ENCODE measurements around the gene SIPA1L2.

Gene SIPA1L2, protein sequence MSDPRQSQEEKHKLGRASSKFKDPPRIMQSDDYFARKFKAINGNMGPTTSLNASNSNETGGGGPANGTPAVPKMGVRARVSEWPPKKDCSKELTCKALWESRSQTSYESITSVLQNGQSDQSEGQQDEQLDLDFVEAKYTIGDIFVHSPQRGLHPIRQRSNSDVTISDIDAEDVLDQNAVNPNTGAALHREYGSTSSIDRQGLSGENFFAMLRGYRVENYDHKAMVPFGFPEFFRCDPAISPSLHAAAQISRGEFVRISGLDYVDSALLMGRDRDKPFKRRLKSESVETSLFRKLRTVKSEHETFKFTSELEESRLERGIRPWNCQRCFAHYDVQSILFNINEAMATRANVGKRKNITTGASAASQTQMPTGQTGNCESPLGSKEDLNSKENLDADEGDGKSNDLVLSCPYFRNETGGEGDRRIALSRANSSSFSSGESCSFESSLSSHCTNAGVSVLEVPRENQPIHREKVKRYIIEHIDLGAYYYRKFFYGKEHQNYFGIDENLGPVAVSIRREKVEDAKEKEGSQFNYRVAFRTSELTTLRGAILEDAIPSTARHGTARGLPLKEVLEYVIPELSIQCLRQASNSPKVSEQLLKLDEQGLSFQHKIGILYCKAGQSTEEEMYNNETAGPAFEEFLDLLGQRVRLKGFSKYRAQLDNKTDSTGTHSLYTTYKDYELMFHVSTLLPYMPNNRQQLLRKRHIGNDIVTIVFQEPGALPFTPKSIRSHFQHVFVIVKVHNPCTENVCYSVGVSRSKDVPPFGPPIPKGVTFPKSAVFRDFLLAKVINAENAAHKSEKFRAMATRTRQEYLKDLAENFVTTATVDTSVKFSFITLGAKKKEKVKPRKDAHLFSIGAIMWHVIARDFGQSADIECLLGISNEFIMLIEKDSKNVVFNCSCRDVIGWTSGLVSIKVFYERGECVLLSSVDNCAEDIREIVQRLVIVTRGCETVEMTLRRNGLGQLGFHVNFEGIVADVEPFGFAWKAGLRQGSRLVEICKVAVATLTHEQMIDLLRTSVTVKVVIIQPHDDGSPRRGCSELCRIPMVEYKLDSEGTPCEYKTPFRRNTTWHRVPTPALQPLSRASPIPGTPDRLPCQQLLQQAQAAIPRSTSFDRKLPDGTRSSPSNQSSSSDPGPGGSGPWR (N-terminal part only)

DNA sequence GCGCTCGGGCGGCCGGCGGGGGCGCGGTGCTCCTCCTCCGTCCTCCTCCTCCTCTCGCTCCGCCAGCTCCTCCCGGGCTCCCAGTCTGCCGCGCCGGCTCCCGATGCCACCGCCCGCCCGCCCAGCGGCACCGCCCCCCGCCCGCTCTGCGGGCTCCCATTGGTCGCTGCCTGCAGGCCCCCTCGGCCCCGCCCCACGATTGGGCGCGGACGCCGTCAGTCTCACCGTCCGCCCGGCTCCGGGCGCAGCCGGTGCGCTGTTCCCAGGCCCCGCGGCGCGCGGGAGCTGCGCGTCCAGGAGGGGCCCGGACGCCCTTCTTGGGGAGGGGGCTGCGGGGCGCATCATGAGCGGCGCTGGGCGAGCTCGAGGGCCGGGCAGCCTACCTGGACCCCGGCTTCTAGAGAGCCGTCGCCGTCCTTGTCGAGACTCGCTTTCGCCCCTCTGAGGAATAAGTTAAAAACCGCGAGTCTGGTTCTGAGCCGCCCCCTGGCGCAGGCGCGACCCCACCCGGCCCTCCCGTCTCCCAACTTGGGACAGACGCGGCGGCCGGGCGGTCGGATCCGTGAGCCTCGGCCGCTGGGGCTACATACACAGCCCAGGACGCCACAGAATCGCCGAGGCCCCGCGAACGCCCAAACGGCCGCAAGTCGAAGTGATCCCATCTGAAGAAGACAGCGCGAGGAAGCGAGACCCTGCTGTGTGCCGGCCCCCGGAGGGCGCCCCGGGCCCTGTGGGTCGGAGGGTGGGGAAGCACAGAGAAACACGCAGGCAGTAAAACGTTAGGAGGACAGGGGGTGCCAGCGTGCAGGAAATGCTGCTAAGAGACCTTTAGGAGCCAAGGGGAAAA is at the start of gene SIPA1L2:
Gene SIPA1L2 (minus strand): TSS at position 87 of the 847 bp plus-strand sequence. CDS start 114,794 bp downstream, outside the sequence.
- peaks cover 22% of the 10 kb centered on the region for H3K4me1 ChIP-seq (ENCODE audit: insufficient read depth, low read length)
- H3K4me3 ChIP-seq (ENCODE audit: low read depth in 1 of 2, low read length in 2 of 2) = peak within 1 kb of the TSS; percentile 73 to 76
- H3K9ac ChIP-seq (ENCODE audit: low read length) = peak within 1 kb of the TSS; percentile 73
- H3K27me3 ChIP-seq (ENCODE audit: control insufficient read depth in 1 of 2, insufficient read depth in 2 of 2, low read length in 2 of 2) = peaks cover 0 to 4% of the 10 kb centered on the region in 2 donors
- H3K9me3 ChIP-seq (ENCODE audit: low read length) = no peaks in the 10 kb centered on the region
- H3K36me3 ChIP-seq (ENCODE audit: insufficient read depth, low read length) = no peaks in the 10 kb centered on the region
- peak within 1 kb of the TSS; percentile 96 for H3K27ac ChIP-seq (ENCODE audit: low read depth, low read length)

DNA sequence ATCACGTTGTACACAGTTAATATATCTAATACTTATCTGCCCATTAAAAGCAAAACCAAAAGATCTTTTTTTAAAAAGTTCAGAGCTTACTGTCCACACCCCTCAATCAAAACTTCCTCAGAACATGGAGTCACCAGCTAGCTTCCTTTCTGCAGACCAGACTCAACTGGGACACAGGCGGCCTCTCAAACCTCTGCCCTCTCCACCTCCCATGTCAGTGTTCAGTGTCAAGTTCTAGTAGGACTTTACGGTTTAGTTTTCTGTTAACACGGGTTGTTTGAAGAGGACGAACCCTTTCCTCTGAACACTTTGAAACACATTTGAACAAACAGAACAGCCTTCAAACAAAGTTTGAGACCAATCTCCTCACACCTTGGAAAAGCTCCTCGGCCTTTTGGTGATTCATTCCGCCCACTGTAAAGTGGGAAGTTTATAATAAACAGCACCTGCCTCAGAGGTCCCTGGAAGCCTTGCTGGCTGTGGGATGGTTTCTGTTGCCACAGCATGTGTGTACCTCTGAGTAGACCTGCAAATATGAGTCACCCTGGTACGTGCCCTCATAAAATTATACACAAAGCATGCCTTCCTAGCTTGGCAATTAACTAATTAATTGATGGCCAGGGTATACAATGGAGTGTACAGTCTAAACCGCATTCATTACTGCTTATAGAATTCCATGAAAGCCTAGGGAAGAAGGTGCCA is 48.4 kb upstream of the SIPA1L2 start:
- H3K27me3 ChIP-seq (ENCODE audit: control insufficient read depth in 1 of 2, insufficient read depth in 2 of 2, low read length in 2 of 2) = no peaks in the 10 kb centered on the region
- no peak overlapping the region for H3K9ac ChIP-seq (ENCODE audit: low read length)
- H3K27ac ChIP-seq (ENCODE audit: low read depth, low read length) = no peak overlapping the region
- no peak overlapping the region for H3K4me3 ChIP-seq (ENCODE audit: low read depth in 1 of 2, low read length in 2 of 2)
- H3K4me1 ChIP-seq (ENCODE audit: insufficient read depth, low read length) = peaks cover 4% of the 10 kb centered on the region
- no peaks in the 10 kb centered on the region for H3K9me3 ChIP-seq (ENCODE audit: low read length)
- H3K36me3 ChIP-seq (ENCODE audit: insufficient read depth, low read length) = no peaks in the 10 kb centered on the region

DNA sequence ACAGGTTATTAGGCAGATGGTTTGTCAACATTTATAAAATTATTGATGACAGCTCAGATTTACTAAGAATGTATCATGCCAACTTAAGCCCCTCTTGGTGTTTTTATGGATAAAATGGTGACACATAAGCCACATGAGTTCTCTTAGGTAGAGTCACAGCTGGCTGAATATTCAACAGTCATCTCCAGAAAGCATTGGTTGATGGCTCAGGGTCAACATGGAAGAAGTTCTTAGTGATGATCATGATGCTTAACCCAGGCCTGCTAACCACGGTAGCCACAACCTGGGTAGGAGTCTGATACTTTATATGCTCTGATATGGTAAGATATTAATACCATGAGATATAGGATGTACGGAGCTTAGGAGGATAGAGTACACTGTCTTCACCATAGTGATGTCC is 46.4 kb upstream of the SIPA1L2 start:
- H3K36me3 ChIP-seq (ENCODE audit: insufficient read depth, low read length) = no peaks in the 10 kb centered on the region
- H3K9ac ChIP-seq (ENCODE audit: low read length) = no peak overlapping the region
- no peaks in the 10 kb centered on the region for H3K9me3 ChIP-seq (ENCODE audit: low read length)
- no peak overlapping the region for H3K4me3 ChIP-seq (ENCODE audit: low read depth in 1 of 2, low read length in 2 of 2)
- H3K4me1 ChIP-seq (ENCODE audit: insufficient read depth, low read length) = peaks cover 4% of the 10 kb centered on the region
- H3K27ac ChIP-seq (ENCODE audit: low read depth, low read length) = no peak overlapping the region
- no peaks in the 10 kb centered on the region for H3K27me3 ChIP-seq (ENCODE audit: control insufficient read depth in 1 of 2, insufficient read depth in 2 of 2, low read length in 2 of 2)

DNA sequence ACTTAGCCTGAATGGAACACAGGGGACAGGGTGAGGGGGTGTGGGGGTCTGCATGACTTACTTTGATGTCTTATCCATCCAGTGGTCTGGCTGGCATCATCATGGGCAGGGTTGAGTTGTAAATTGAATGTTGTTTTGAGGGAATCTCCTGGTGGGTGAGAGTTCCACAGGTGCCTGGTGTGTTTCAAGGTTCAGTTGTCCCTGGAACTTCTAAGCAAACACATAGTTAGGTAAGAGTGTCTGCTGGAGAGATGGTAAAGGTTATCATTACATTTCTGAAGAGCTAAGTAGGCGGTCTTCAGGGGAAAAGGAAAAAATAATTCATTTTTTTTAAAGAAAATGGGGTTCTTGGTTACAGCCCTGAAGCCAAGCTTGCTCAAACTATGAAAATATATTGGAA is 46.0 kb upstream of the SIPA1L2 start:
- Histone ChIP-seq H3K27me3 (ENCODE audit: control insufficient read depth in 1 of 2, insufficient read depth in 2 of 2, low read length in 2 of 2) (no peaks in the 10 kb centered on the region), H3K36me3 (ENCODE audit: insufficient read depth, low read length) (no peaks in the 10 kb centered on the region), H3K9ac (ENCODE audit: low read length) (no peak overlapping the region), H3K27ac (ENCODE audit: low read depth, low read length) (no peak overlapping the region), H3K4me1 (ENCODE audit: insufficient read depth, low read length) (peaks cover 4% of the 10 kb centered on the region), H3K4me3 (ENCODE audit: low read depth in 1 of 2, low read length in 2 of 2) (no peak overlapping the region), H3K9me3 (ENCODE audit: low read length) (no peaks in the 10 kb centered on the region)

DNA sequence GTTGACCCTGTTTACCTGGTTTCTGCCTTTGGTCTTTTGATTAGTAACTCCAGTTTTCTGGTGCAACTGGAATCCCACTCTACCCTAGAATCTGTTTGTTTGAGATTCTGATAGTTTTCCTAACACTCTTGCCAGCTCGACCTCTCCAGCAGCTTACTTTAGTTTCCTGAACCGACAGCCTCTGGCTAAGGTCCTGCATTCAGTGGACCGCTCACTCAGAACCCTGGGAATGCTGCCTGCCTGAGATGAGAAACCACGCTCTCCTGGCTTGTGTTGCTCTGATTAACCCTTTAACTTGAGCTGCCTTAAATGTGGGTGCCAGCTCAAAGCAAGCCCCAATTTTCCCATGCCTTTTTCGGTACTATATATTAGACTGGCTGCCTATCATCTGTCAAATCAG is 45.3 kb upstream of the SIPA1L2 start:
- H3K9ac ChIP-seq (ENCODE audit: low read length) = no peak overlapping the region
- no peak overlapping the region for H3K27ac ChIP-seq (ENCODE audit: low read depth, low read length)
- H3K27me3 ChIP-seq (ENCODE audit: control insufficient read depth in 1 of 2, insufficient read depth in 2 of 2, low read length in 2 of 2) = no peaks in the 10 kb centered on the region
- no peaks in the 10 kb centered on the region for H3K9me3 ChIP-seq (ENCODE audit: low read length)
- no peaks in the 10 kb centered on the region for H3K36me3 ChIP-seq (ENCODE audit: insufficient read depth, low read length)
- H3K4me1 ChIP-seq (ENCODE audit: insufficient read depth, low read length) = peaks cover 4% of the 10 kb centered on the region
- H3K4me3 ChIP-seq (ENCODE audit: low read depth in 1 of 2, low read length in 2 of 2) = no peak overlapping the region

DNA sequence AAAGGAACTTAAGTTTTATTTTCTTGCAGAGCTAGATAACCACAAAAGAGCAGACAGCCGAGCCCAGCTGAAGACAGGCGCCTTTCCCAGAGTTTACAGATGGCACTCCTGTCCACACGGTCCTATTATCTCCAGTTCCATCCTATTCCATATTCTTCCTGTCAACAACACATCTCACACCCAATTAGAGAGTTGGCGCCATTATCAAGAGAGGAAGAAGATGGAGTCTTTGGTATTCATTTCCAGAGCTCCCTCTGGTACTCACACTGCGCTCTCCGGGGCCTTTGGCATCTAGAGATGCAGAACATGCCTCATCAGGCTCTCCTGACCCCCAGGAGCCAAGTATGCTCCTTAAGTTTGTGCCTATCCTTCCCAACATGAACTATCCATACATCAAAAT is 43.3 kb upstream of the SIPA1L2 start:
- Histone ChIP-seq H3K9me3 (ENCODE audit: low read length) (no peaks in the 10 kb centered on the region), H3K36me3 (ENCODE audit: insufficient read depth, low read length) (no peaks in the 10 kb centered on the region), H3K4me3 (ENCODE audit: low read depth in 1 of 2, low read length in 2 of 2) (no peak overlapping the region), H3K9ac (ENCODE audit: low read length) (no peak overlapping the region), H3K4me1 (ENCODE audit: insufficient read depth, low read length) (peaks cover under 1% of the 10 kb centered on the region), H3K27me3 (ENCODE audit: control insufficient read depth in 1 of 2, insufficient read depth in 2 of 2, low read length in 2 of 2) (no peaks in the 10 kb centered on the region), H3K27ac (ENCODE audit: low read depth, low read length) (no peak overlapping the region)

DNA sequence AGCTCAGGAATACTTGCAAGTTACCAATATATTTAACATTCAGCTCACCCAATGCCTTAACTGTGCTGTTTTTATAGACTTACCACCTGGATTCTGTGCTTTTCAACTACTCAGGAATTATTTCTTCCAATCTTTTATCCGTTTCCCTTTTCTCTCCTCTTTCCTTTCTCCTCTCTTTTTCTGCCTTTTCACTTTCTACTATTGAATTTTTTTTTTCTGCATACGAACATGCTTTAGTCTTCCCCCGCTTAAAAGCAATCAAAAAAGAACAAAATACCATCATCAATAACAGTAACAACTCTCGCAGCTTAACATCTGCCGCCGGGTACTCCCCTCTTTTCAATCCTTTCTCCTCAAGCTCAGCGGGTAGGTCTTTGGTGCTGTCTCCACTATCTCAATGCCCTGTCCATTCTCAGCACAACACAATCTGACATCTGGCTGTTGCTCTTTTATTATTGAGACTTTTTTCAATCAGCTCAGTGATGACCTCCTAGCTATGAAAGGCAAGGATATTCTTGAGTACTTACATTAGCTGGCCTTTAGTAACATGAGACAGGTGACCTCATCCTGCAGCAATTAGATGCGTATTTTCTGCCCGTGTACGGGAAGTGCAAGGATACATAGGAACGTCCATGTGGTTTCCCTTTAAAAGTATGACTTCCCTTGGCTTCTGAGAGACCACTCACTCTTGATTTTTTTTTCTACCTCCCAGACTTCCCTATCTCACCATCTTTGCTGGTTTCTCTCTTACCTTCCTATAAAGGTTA is 40.2 kb upstream of the SIPA1L2 start:
- no peaks in the 10 kb centered on the region for H3K36me3 ChIP-seq (ENCODE audit: insufficient read depth, low read length)
- no peak overlapping the region for H3K4me3 ChIP-seq (ENCODE audit: low read depth in 1 of 2, low read length in 2 of 2)
- H3K9me3 ChIP-seq (ENCODE audit: low read length) = no peaks in the 10 kb centered on the region
- H3K27me3 ChIP-seq (ENCODE audit: control insufficient read depth in 1 of 2, insufficient read depth in 2 of 2, low read length in 2 of 2) = no peaks in the 10 kb centered on the region
- H3K9ac ChIP-seq (ENCODE audit: low read length) = no peak overlapping the region
- peaks cover 7% of the 10 kb centered on the region for H3K4me1 ChIP-seq (ENCODE audit: insufficient read depth, low read length)
- no peak overlapping the region for H3K27ac ChIP-seq (ENCODE audit: low read depth, low read length)

DNA sequence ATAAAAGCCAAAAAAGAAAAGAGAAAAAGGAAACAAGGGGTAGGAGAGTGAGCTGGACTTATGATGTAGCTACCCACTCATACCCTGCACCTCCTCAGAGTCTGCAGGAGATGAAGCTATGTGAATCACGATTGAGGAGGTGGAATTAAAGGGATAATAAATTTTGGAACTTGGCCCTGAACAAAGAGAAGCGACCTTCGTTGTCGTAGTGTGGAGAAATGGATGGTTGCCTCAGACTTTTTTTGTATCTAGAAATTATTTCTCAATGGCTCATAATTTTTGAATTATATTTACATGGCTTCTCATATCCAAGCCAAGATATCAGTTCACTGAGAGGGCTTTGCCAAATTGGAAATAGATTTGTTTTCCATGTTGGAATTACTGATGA is 37.8 kb upstream of the SIPA1L2 start:
- Histone ChIP-seq H3K9me3 (ENCODE audit: low read length) (no peaks in the 10 kb centered on the region), H3K4me1 (ENCODE audit: insufficient read depth, low read length) (peaks cover 7% of the 10 kb centered on the region), H3K36me3 (ENCODE audit: insufficient read depth, low read length) (no peaks in the 10 kb centered on the region), H3K9ac (ENCODE audit: low read length) (no peak overlapping the region), H3K27me3 (ENCODE audit: control insufficient read depth in 1 of 2, insufficient read depth in 2 of 2, low read length in 2 of 2) (no peaks in the 10 kb centered on the region), H3K4me3 (ENCODE audit: low read depth in 1 of 2, low read length in 2 of 2) (no peak overlapping the region), H3K27ac (ENCODE audit: low read depth, low read length) (no peak overlapping the region)

DNA sequence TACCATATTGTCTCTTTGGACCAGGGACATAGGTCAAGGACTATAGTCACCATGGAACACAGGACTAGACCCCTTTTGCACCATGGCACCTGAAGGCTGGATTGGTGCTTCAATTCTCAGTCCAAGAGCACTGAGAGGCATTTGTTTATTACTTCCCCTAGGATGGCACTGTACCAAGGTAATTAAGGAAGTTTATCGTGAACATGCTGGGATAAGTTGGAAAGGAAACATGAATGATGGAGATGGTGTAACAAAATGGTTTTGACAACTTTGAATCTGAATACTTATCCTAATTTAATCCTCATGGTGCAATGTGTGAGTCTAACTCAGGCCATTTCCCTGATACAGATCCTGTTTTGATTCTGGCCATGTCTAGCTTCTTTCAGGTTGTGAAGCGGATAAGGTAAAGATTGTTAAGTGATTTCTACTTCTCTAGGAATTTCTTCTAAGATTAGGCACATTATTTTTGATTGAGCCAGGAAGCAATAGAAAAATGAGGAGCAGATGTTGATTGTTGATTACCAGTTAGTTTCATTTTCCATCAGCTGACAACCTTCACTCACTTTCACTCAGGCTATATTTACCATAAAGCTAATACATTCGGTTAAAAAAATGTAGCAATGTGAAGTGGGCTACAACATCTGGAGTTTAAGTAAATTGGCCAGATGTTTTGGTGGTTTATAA is 37.3 kb upstream of the SIPA1L2 start:
- H3K4me1 ChIP-seq (ENCODE audit: insufficient read depth, low read length) = peaks cover 7% of the 10 kb centered on the region
- no peaks in the 10 kb centered on the region for H3K36me3 ChIP-seq (ENCODE audit: insufficient read depth, low read length)
- no peaks in the 10 kb centered on the region for H3K27me3 ChIP-seq (ENCODE audit: control insufficient read depth in 1 of 2, insufficient read depth in 2 of 2, low read length in 2 of 2)
- no peaks in the 10 kb centered on the region for H3K9me3 ChIP-seq (ENCODE audit: low read length)
- no peak overlapping the region for H3K9ac ChIP-seq (ENCODE audit: low read length)
- no peak overlapping the region for H3K4me3 ChIP-seq (ENCODE audit: low read depth in 1 of 2, low read length in 2 of 2)
- no peak overlapping the region for H3K27ac ChIP-seq (ENCODE audit: low read depth, low read length)

Measured in muscle layer of colon (tissue), 2 donors.